Measurements from ENCODE around the gene FSTL5.

FSTL5 gene

GRCh38 chr4:161936625-161937550 lies 226.9 kb downstream of the FSTL5 start:
- no peak for FAIRE-seq

- no peak for FAIRE-seq
Observed at GRCh38 chr4:161931089-161931488, 232.7 kb downstream of the FSTL5 start.

- FAIRE-seq: no peak
Observed at GRCh38 chr4:161929956-161930355, 233.8 kb downstream of the FSTL5 start.

- no peak for FAIRE-seq
Observed at GRCh38 chr4:161926033-161926828, 237.6 kb downstream of the FSTL5 start.

GRCh38 chr4:161920304-161921052 lies 243.3 kb downstream of the FSTL5 start:
- FAIRE-seq: no peak

- FAIRE-seq: no peak
Observed at GRCh38 chr4:161919442-161920220, 244.2 kb downstream of the FSTL5 start.

GRCh38 chr4:161916035-161916434 lies 247.8 kb downstream of the FSTL5 start:
- no peak for FAIRE-seq

DNA sequence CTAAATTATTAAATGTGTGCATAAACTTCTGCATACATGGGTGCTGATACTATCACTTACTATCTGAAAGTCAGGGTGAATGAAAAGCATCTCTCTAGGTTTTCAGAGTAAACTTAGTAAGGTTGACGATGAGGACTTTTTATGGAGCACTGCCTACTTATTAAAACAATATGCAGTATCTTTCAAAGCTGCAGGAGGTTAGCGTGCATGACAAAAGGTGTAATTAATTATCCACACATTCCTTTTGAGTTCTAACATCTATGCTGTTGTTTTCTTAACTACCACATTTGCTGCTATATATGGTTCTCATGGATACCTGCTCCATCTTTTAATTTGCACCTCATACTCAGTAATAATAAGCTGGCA lies 256.2 kb downstream of the FSTL5 start:
- FAIRE-seq: no peak

DNA sequence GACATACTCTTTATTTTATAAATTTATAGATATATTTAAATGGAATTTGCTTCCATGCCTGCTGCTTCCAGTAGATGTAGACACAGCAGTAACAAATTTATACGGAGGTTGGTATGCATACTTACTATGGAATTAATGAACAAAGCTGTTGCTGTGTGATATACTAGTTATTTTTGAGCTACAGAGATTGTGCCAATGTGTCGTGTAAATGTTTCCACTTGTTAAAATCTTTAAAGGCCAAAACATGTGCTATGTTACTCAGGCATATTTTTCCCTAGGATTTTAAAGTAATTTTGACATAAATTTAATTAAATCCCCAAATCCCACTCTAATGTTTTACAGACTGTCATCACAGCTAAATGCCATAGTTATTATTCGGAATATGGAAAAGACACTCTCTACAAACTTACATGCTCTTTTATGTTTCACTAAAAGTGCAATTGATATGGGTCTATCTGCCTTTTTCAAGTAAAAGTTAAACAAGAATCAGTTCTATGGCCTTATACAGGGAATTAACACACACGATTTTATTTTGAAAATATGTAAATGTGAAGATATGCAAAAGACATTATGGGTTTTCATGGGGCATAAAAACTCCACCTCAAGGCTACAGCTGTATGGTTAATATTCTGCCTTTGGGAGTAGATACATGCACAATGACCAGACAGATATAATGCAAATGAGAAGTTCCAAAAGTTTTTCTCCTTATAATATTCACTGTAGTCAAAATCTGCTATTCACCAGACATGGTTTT lies 256.8 kb downstream of the FSTL5 start:
- no peak for FAIRE-seq

DNA sequence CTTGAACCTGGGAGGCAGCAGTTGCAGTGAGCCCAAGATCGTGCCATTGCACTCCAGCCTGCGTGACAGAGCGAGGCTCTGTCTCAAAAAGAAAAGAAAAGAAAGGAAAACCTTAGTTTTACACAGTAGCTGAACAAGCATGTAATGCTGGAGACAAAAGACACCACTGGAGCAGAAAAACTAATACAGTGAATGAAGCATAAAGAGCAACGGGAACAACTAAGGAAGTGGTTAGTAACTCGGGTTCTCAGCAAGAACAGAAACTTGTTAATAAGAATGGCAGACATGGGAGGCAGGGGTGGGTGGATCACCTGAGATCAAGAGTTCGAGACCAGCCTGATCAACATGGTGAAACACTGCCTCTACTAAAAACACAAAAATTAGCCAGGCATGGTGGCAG lies 263.7 kb downstream of the FSTL5 start:
- no peak for FAIRE-seq

DNA sequence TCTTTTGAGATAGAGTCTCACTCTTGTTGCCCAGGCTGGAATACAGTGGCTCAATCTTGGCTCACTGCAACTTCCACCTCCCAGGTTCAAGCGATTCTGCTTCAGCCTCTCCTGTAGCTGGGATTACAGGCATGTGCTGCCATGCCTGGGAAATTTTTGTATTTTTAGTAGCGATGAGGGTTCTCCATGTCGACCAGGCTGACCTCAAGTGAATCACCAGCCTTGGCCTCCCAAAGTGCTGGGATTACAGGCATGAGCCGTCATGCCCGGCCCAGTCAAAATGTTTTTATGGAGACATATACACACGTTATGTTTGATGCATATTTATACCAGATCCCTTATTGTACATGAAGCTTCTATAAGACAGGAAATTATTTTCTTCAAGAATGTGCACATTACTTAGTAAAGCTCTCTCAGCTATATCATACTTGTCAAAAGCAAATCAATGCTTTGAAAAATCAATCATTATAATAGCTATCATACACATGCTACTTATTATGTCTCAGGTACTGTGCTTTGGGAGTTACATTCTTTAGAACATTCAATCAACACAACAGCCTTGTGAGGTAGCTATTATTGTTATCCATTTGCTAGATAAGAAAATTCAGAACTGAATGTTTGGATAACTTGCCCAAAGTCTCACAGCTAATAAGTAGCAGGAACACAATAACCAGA lies 269.2 kb downstream of the FSTL5 start:
- FAIRE-seq: no peak

GRCh38 chr4:161894014-161894413 lies 269.8 kb downstream of the FSTL5 start:
- no peak for FAIRE-seq

DNA sequence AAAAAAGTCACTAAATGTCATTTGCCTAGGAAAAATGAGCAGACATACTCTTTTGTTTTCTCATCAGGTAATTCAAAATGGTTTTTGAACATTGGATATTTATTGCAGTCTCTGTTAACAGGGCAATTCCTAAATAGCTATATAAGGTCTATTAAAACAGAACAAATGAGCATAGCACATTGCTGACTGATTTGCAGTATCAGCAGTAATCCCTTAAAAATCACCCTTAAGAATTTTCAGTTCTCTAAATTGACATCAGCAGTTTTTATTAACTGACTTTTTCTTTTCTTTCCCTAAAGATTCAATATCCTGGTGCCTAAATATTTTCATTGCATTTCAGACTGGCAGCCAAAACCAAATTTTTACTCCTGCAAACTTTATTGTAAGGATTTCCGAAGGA lies 270.2 kb downstream of the FSTL5 start:
- FAIRE-seq: no peak

GRCh38 chr4:161892951-161893350 lies 270.8 kb downstream of the FSTL5 start:
- no peak for FAIRE-seq

DNA sequence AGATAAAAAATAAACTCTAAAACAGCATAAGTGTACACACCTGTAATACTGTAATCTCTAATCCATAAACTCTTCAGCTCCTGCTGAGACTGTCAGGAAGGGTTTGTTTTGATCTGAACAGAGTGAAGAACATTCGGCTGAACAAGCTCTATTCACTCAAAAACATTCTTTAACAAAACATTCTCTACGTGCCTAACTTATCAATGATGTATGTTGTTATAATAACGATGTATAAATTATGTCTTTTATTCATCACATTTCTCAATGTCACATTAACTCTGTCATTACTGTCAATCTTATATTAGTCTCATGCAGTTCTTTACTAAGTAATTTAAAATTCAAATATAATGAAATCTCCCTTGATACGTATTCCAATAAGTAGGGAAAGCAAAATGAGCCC lies 280.6 kb downstream of the FSTL5 start:
- no peak for FAIRE-seq

GRCh38 chr4:161881370-161881769 lies 282.4 kb downstream of the FSTL5 start:
- no peak for FAIRE-seq

- FAIRE-seq: no peak
Observed at GRCh38 chr4:161869511-161869910, 294.3 kb downstream of the FSTL5 start.

DNA sequence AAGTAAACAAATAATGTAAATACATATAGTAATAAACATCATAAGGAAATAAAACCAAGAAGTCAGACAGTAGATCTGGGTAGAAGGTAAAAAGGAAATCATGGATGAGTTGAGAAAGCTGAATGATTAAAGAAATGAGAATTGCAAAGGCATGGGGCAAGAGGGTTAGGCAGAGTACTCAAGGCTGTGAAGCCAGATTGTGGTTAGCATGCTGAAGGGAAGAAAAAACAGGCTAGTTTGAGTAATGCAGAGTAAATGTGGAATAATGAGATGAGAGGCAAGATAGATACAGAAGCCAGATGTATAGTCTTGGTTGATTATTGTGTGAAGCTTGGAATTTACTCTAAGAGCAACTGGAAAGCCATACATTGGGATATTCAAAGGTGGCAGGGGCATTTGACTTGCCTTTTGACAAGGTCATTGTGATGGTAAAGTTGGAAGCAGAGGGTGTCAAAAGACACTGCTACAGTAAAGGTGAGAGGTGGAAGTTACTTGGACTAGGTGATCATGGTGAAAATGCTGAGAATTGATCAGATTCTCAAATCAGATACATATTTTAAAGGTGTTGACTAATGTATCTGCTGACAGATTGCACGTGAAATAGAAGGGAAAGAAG lies 307.0 kb downstream of the FSTL5 start:
- no peak for FAIRE-seq

- no peak for FAIRE-seq
Observed at GRCh38 chr4:161850631-161851030, 313.2 kb downstream of the FSTL5 start.

- no peak for FAIRE-seq
Observed at GRCh38 chr4:161841759-161842158, 322.0 kb downstream of the FSTL5 start.

DNA sequence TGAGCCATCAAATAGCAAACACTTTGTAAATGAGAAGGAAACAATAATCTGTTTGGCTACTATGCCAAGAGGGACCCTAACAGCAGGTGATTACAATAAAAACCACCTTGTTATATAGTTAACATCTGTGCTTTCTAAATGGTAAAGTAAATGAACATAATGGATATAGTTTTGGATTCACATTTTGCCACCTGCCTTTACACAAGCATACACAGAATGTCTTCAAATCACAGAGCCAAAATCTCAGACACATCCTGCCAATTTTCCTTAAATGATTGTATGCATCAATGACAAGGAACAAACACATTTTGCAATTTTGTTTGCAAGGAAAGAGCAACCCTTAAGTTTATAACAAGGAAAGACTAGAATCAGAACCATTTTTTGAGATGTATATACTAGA lies 334.2 kb downstream of the FSTL5 start:
- FAIRE-seq: no peak
